HCT116 (cell line): ENCODE data around the gene HCRTR1. TPM values are rescaled to one million over a fixed set of nuclear protein-coding genes. Genes with fewer than 3 reads are reported as not detected.

Experiments used
- ATAC-seq: fragments of 200-7000 bp; cut with Tn5 transposase; 2 replicates; pipeline ENCODE4 v1.9.1; 2020; ENCODE audit warnings: mild to moderate bottlenecking, moderate library complexity
- BruUV-seq: library from RNA; stranded (reverse); fragments of 400-500 nt; replicated peaks from 2 replicates; lab custom pipeline; 2021; lab: Mats Ljungman, UMichigan
- CTCF ChIA-PET: fragments of 300-600 bp; sonication (Branson Sonifier 250); formaldehyde crosslinking; loops from one replicate; lab custom pipeline; 2021; ENCODE audit warnings: antibody characterized with exemption; lab: Charles Lee
- POLR2A ChIA-PET: fragments of 300-600, 350-600 bp; sonication (Branson Sonifier 250); formaldehyde crosslinking; loops from one replicate; lab custom pipeline; 2021; ENCODE audit warnings: antibody characterized with exemption; lab: Charles Lee
- RAD21 ChIA-PET, 2 experiments: fragments of 300-600 bp; sonication (Branson Sonifier 250); formaldehyde crosslinking; loops; one replicate each; lab custom pipeline; 2023; ENCODE audit warnings: low total read pairs in 2 of 2; ENCODE audit not compliant: uncharacterized antibody in 2 of 2, unreplicated experiment in 2 of 2, low non-redundant PET in 1 of 2; lab: Charles Lee
- DNase-seq: peaks from one replicate; pipeline ENCODE4 v3.0.0-alpha.2; 2010; ENCODE audit warnings: low read depth, low spot score
- H2AFZ ChIP-seq: fragments of 200-600 bp; shearing (Covaris generic), sonication (generic); 2 replicates; pipeline ENCODE4 v1.6.1; 2017; ENCODE audit warnings: low read depth, mixed run types, mixed read lengths, antibody characterized with exemption, low read length; ENCODE audit not compliant: poor library complexity, severe bottlenecking
- H3K27ac ChIP-seq: 2 replicates; pipeline ENCODE4 v1.5.1; 2012; ENCODE audit warnings: low read depth, low read length
- H3K27me3 ChIP-seq: fragments of 200-600 bp; sonication (generic); 2 replicates; pipeline ENCODE4 v1.6.1; 2016; ENCODE audit warnings: mixed run types, low read length, mixed read lengths; ENCODE audit not compliant: insufficient read depth
- H3K36me3 ChIP-seq, 2 experiments: fragments of 200-500 bp in 1 of 2; fragments of 200-600 bp in 1 of 2; sonication (Bioruptor generic) in 1 of 2; sonication (generic) in 1 of 2; 2 replicates each; pipeline versions ENCODE4 v1.5.1 to v1.6.1; 2014 to 2016; ENCODE audit warnings: low read length in 2 of 2, inconsistent platforms in 1 of 2, mixed read lengths in 1 of 2, mixed run types in 1 of 2; ENCODE audit not compliant: insufficient read depth in 2 of 2, control insufficient read depth in 1 of 2
- H3K4me1 ChIP-seq, 2 experiments: fragments of 200-600 bp in 1 of 2; sonication (generic) in 1 of 2; 2 replicates each; pipeline versions ENCODE4 v1.5.1 to v1.6.1; 2012 to 2017; ENCODE audit warnings: low read length in 2 of 2, inconsistent platforms in 1 of 2, mild to moderate bottlenecking in 1 of 2, mixed read lengths in 1 of 2, mixed run types in 1 of 2, moderate library complexity in 1 of 2; ENCODE audit not compliant: insufficient read depth in 2 of 2, control insufficient read depth in 1 of 2
- H3K4me2 ChIP-seq: fragments of 200-600 bp; sonication (generic); 2 replicates; pipeline ENCODE4 v1.6.1; 2017; ENCODE audit warnings: mixed run types, low read length, mixed read lengths
- H3K4me3 ChIP-seq, 2 experiments: fragments of 200-600 bp in 1 of 2; sonication (generic) in 1 of 2; replicated peaks in 1 of 2; 2 replicates each; pipeline ENCODE4 v1.5.1; 2011 to 2016; ENCODE audit warnings: low read length in 2 of 2, control low read depth in 1 of 2, low read depth in 1 of 2, mild to moderate bottlenecking in 1 of 2, mixed read lengths in 1 of 2, mixed run types in 1 of 2
- H3K79me2 ChIP-seq: fragments of 200-600 bp; sonication (generic); 2 replicates; pipeline ENCODE4 v1.6.1; 2017; ENCODE audit warnings: mild to moderate bottlenecking, mixed run types, low read length, moderate library complexity, mixed read lengths; ENCODE audit not compliant: insufficient read depth
- H3K9ac ChIP-seq: fragments of 200-600 bp; sonication (generic); 2 replicates; pipeline ENCODE4 v1.6.1; 2016; ENCODE audit warnings: low read length, mixed read lengths
- H3K9me2 ChIP-seq: fragments of 200-600 bp; sonication (generic), shearing (Covaris generic); 2 replicates; pipeline ENCODE4 v1.6.1; 2017; ENCODE audit warnings: mixed run types, mild to moderate bottlenecking, moderate library complexity; ENCODE audit not compliant: insufficient read depth
- H3K9me3 ChIP-seq, 2 experiments: fragments of 200-500 bp in 1 of 2; fragments of 200-600 bp in 1 of 2; sonication (Bioruptor generic) in 1 of 2; sonication (generic) in 1 of 2; 2 replicates each; pipeline ENCODE4 v1.6.1; 2014 to 2017; ENCODE audit warnings: low read length in 2 of 2, mixed read lengths in 2 of 2, inconsistent platforms in 1 of 2, low read depth in 1 of 2, mild to moderate bottlenecking in 1 of 2, mixed run types in 1 of 2, moderate library complexity in 1 of 2; ENCODE audit not compliant: control insufficient read depth in 1 of 2, insufficient read depth in 1 of 2
- H4K20me1 ChIP-seq: fragments of 200-600 bp; sonication (generic), shearing (Covaris generic); 2 replicates; pipeline ENCODE4 v1.6.1; 2017; ENCODE audit warnings: mixed run types, mild to moderate bottlenecking, moderate library complexity; ENCODE audit not compliant: insufficient read depth
- CBX3 ChIP-seq: IDR thresholded peaks from 2 replicates; pipeline ENCODE4 v1.6.1; 2012; ENCODE audit warnings: low read depth
- CEBPB ChIP-seq: IDR thresholded peaks from 2 replicates; pipeline ENCODE4 v1.6.1; 2012; ENCODE audit warnings: low read depth
- CTCF ChIP-seq, 3 experiments: fragments of 200-600 bp in 1 of 3; sonication (generic) in 1 of 3; IDR thresholded peaks in 2 of 3; conservative IDR thresholded peaks in 1 of 3; 2 replicates each; pipeline ENCODE4 v1.5.1; 2012 to 2017; ENCODE audit warnings: low read depth in 2 of 3, low read length in 2 of 3, antibody characterized with exemption in 1 of 3, borderline replicate concordance in 1 of 3, control low read depth in 1 of 3, mild to moderate bottlenecking in 1 of 3, mixed read lengths in 1 of 3, mixed run types in 1 of 3, moderate library complexity in 1 of 3; ENCODE audit not compliant: insufficient read depth in 1 of 3
- EGR1 ChIP-seq: IDR thresholded peaks from 2 replicates; pipeline ENCODE4 v1.6.1; 2012; ENCODE audit warnings: low read depth
- EZH2 ChIP-seq: fragments of 200-600 bp; sonication (generic); IDR thresholded peaks from 2 replicates; pipeline ENCODE4 v1.6.1; 2017; ENCODE audit warnings: antibody characterized with exemption, mixed run types
- EZH2phosphoT487 ChIP-seq: fragments of 200-600 bp; IDR thresholded peaks from 2 replicates; pipeline ENCODE4 v1.6.1; 2018; ENCODE audit warnings: antibody characterized with exemption, borderline replicate concordance
- FOSL1 ChIP-seq: IDR thresholded peaks from 2 replicates; pipeline ENCODE4 v1.6.1; 2012; ENCODE audit warnings: low read depth
- JUND ChIP-seq: IDR thresholded peaks from 2 replicates; pipeline ENCODE4 v1.6.1; 2012
- MAX ChIP-seq: IDR thresholded peaks from 2 replicates; pipeline ENCODE4 v1.6.1; 2012
- POLR2A ChIP-seq: IDR thresholded peaks from 2 replicates; pipeline ENCODE4 v1.7.0; 2011; ENCODE audit warnings: borderline replicate concordance; ENCODE audit not compliant: insufficient read depth, insufficient read length; ENCODE audit errors: extremely low read depth
- POLR2AphosphoS5 ChIP-seq: IDR thresholded peaks from 2 replicates; pipeline ENCODE4 v1.6.1; 2011; ENCODE audit warnings: mild to moderate bottlenecking, low read depth, low read length, moderate library complexity
- RAD21 ChIP-seq: IDR thresholded peaks from 2 replicates; pipeline ENCODE4 v1.6.1; 2012; ENCODE audit warnings: low read depth, mild to moderate bottlenecking
- SP1 ChIP-seq: IDR thresholded peaks from 2 replicates; pipeline ENCODE4 v1.6.1; 2012; ENCODE audit warnings: low read depth
- SRF ChIP-seq: IDR thresholded peaks from 2 replicates; pipeline ENCODE4 v1.6.1; 2012; ENCODE audit warnings: low read depth
- TCF7L2 ChIP-seq: IDR thresholded peaks from 2 replicates; pipeline ENCODE4 v1.7.0; 2011; ENCODE audit warnings: borderline replicate concordance, inconsistent platforms; ENCODE audit not compliant: insufficient read depth, insufficient read length; ENCODE audit errors: extremely low read depth
- YY1 ChIP-seq: IDR thresholded peaks from 2 replicates; pipeline ENCODE4 v1.6.1; 2011; ENCODE audit warnings: low read length, low read depth, moderate library complexity, mild to moderate bottlenecking; ENCODE audit not compliant: insufficient replicate concordance; ENCODE audit errors: extremely low read depth
- ZNF274 ChIP-seq: fragments of 200-500 bp; sonication (Bioruptor generic); IDR thresholded peaks from 2 replicates; pipeline ENCODE4 v1.6.1; 2014; ENCODE audit warnings: mild to moderate bottlenecking, low read depth, low read length, inconsistent platforms
- intact Hi-C: fragments of 100-400 bp; cut with micrococcal nuclease; formaldehyde crosslinking; loops from 2 replicates; pipeline ENCODE4 v1.10.0; 2022
- total RNA-seq: library from RNA; stranded (reverse); gene quantifications from one replicate; pipeline ENCODE4 v1.2.1, GENCODE V29; 2021; ENCODE audit not compliant: unreplicated experiment
- TF ChIP-seq, protein P1 (sequence below): IDR thresholded peaks from 2 replicates; pipeline ENCODE4 v1.6.1; 2012; ENCODE audit warnings: low read depth
- TF ChIP-seq, protein P2 (sequence below): IDR thresholded peaks from 2 replicates; pipeline ENCODE4 v1.6.1; 2012

Gene HCRTR1
- total RNA-seq, 1 experiment from 2014 or later = not detected

GRCh38 chr1:31624309-31624708 is 6.8 kb downstream of the HCRTR1 start (continued):
- TF ChIP-seq, protein P1, sequence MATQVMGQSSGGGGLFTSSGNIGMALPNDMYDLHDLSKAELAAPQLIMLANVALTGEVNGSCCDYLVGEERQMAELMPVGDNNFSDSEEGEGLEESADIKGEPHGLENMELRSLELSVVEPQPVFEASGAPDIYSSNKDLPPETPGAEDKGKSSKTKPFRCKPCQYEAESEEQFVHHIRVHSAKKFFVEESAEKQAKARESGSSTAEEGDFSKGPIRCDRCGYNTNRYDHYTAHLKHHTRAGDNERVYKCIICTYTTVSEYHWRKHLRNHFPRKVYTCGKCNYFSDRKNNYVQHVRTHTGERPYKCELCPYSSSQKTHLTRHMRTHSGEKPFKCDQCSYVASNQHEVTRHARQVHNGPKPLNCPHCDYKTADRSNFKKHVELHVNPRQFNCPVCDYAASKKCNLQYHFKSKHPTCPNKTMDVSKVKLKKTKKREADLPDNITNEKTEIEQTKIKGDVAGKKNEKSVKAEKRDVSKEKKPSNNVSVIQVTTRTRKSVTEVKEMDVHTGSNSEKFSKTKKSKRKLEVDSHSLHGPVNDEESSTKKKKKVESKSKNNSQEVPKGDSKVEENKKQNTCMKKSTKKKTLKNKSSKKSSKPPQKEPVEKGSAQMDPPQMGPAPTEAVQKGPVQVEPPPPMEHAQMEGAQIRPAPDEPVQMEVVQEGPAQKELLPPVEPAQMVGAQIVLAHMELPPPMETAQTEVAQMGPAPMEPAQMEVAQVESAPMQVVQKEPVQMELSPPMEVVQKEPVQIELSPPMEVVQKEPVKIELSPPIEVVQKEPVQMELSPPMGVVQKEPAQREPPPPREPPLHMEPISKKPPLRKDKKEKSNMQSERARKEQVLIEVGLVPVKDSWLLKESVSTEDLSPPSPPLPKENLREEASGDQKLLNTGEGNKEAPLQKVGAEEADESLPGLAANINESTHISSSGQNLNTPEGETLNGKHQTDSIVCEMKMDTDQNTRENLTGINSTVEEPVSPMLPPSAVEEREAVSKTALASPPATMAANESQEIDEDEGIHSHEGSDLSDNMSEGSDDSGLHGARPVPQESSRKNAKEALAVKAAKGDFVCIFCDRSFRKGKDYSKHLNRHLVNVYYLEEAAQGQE = no peak
- no peak for TF ChIP-seq POLR2AphosphoS5
- no peak for TF ChIP-seq EZH2
- no peak for TF ChIP-seq JUND
- TF ChIP-seq POLR2A = no peak
- no peak for TF ChIP-seq ZNF274
- TF ChIP-seq RAD21 = no peak
- TF ChIP-seq YY1 = no peak
- no peak for TF ChIP-seq MAX

GRCh38 chr1:31624731-31625514 is 7.4 kb downstream of the HCRTR1 start:
- Histone ChIP-seq H3K36me3 (peaks cover 5 to 9% of the 10 kb centered on the region in 2 experiments; a peak in 3 of 4 replicates), H3K4me2 (no peak overlapping the region), H3K9me2 (no peaks in the 10 kb centered on the region), H4K20me1 (no peaks in the 10 kb centered on the region), H3K27me3 (no peaks in the 10 kb centered on the region), H3K4me3 (no peak overlapping the region), H3K27ac (no peak overlapping the region), H3K4me1 (no peaks in the 10 kb centered on the region; a peak in 1 of 4 replicates), H3K9me3 (no peaks in the 10 kb centered on the region), H2AFZ (no peak overlapping the region), H3K79me2 (no peaks in the 10 kb centered on the region), H3K9ac (no peak overlapping the region)
- CTCF ChIA-PET = no interaction called here
- RAD21 ChIA-PET = no interaction called here
- intact Hi-C loops = no loop called here
- BruUV-seq = no TSS peak
- no peak for DNase-seq
- POLR2A ChIA-PET = no interaction called here
- TF ChIP-seq JUND (no peak), CBX3 (no peak), EGR1 (no peak), TCF7L2 (no peak), POLR2AphosphoS5 (no peak), ZNF274 (no peak), POLR2A (no peak), EZH2phosphoT487 (no peak), YY1 (no peak), SP1 (no peak), SRF (no peak), FOSL1 (no peak), CEBPB (no peak), CTCF (IDR thresholded peaks at IDR 0.05 in 2 of 3, conservative IDR thresholded peaks at IDR 0.05 in 1 of 3; ENCODE audit: borderline replicate concordance in 1 of 3, insufficient read depth in 1 of 3, low read depth in 2 of 3, low read length in 2 of 3) (no peak)
- TF ChIP-seq, protein P2, sequence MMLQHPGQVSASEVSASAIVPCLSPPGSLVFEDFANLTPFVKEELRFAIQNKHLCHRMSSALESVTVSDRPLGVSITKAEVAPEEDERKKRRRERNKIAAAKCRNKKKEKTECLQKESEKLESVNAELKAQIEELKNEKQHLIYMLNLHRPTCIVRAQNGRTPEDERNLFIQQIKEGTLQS = no peak
- no peak for ATAC-seq
